Measurements from ENCODE around the gene LYST.

GRCh38 chr1:235790123-235790522, 76.6 kb downstream of the LYST start:
- TF ChIP-seq CTCF (IDR thresholded peaks at IDR 0.05) (no peak), RXRA (IDR thresholded peaks at IDR 0.05; ENCODE audit: borderline replicate concordance, low read depth) (no peak), MEF2A (IDR thresholded peaks at IDR 0.05; ENCODE audit: borderline replicate concordance, low read depth) (no peak), EZH2phosphoT487 (IDR thresholded peaks at IDR 0.05; ENCODE audit: borderline replicate concordance, low read depth) (no peak), NRF1 (IDR thresholded peaks at IDR 0.05; ENCODE audit: low read depth, low read length) (no peak), TCF12 (IDR thresholded peaks at IDR 0.05) (no peak), RFX5 (IDR thresholded peaks at IDR 0.05; ENCODE audit: low read length) (no peak), GABPA (IDR thresholded peaks at IDR 0.05; ENCODE audit: low read depth) (no peak), CHD2 (IDR thresholded peaks at IDR 0.05; ENCODE audit: low read length, partially characterized antibody) (no peak), EP300 (IDR thresholded peaks at IDR 0.05; ENCODE audit: borderline replicate concordance in 1 of 2, low read depth in 1 of 2, low read length in 1 of 2) (no peak), IRF3 (IDR thresholded peaks at IDR 0.05; ENCODE audit: low read depth, low read length) (no peak), JUND (IDR thresholded peaks at IDR 0.05) (no peak), USF1 (IDR thresholded peaks at IDR 0.05; ENCODE audit: borderline replicate concordance, low read depth) (no peak)
